Astrocyte (in vitro differentiated cells and primary cell): ENCODE results near the gene MACROH2A1. TPM values are rescaled to one million over a fixed set of nuclear protein-coding genes. Genes with fewer than 3 reads are reported as not detected.

Experiments
- DNase-seq: peaks from one replicate; pipeline ENCODE4 v3.0.0-alpha.2; 2010; ENCODE audit warnings: low read depth
- FAIRE-seq: peaks from 2 replicates; lab custom pipeline; 2011; peaks lifted over from hg19 to GRCh38; lab: Jason Lieb, UNC
- H2AFZ ChIP-seq: 2 replicates; pipeline ENCODE4 v1.6.0; 2012; ENCODE audit warnings: low read depth, low read length, inconsistent platforms
- H3K27ac ChIP-seq: 2 replicates; pipeline ENCODE4 v1.5.1; 2011; ENCODE audit warnings: low read depth, low read length, inconsistent platforms
- H3K27me3 ChIP-seq: 2 replicates; pipeline ENCODE4 v1.6.0; 2011; ENCODE audit warnings: low read length, inconsistent platforms; ENCODE audit not compliant: insufficient read depth
- H3K36me3 ChIP-seq: 2 replicates; pipeline ENCODE4 v1.5.1; 2011; ENCODE audit warnings: low read length, inconsistent platforms; ENCODE audit not compliant: insufficient read depth
- H3K4me1 ChIP-seq: 2 replicates; pipeline ENCODE4 v1.5.1; 2011; ENCODE audit warnings: low read length, inconsistent platforms; ENCODE audit not compliant: insufficient read depth
- H3K4me2 ChIP-seq: 2 replicates; pipeline ENCODE4 v1.6.0; 2012; ENCODE audit warnings: low read length, inconsistent platforms
- H3K4me3 ChIP-seq: 2 replicates; pipeline ENCODE4 v1.5.1; 2011; ENCODE audit warnings: low read depth, mild to moderate bottlenecking, low read length, inconsistent platforms; ENCODE audit not compliant: insufficient read depth
- H3K79me2 ChIP-seq: 2 replicates; pipeline ENCODE4 v1.6.0; 2012; ENCODE audit warnings: mild to moderate bottlenecking, low read length, inconsistent platforms; ENCODE audit not compliant: insufficient read depth
- H3K9ac ChIP-seq: 2 replicates; pipeline ENCODE4 v1.6.0; 2012; ENCODE audit warnings: mild to moderate bottlenecking, low read length, inconsistent platforms
- H3K9me3 ChIP-seq: 2 replicates; pipeline ENCODE4 v1.5.1; 2012; ENCODE audit warnings: low read depth, mild to moderate bottlenecking, low read length, inconsistent platforms; ENCODE audit not compliant: insufficient read depth
- H4K20me1 ChIP-seq: 2 replicates; pipeline ENCODE4 v1.6.0; 2012; ENCODE audit warnings: low read length, inconsistent platforms; ENCODE audit not compliant: insufficient read depth
- H3K27ac Mint-ChIP-seq: one replicate; pipeline ENCODE4 v1.8.0; 2021; ENCODE audit warnings: mild to moderate bottlenecking, mixed read lengths; ENCODE audit not compliant: unreplicated experiment
- H3K27me3 Mint-ChIP-seq: one replicate; pipeline ENCODE4 v1.8.0; 2021; ENCODE audit warnings: low read depth, mixed read lengths; ENCODE audit not compliant: unreplicated experiment
- H3K36me3 Mint-ChIP-seq: one replicate; pipeline ENCODE4 v1.8.0; 2021; ENCODE audit warnings: low read depth, mixed read lengths; ENCODE audit not compliant: unreplicated experiment
- H3K4me1 Mint-ChIP-seq: one replicate; pipeline ENCODE4 v1.8.0; 2021; ENCODE audit warnings: low read depth, mixed read lengths; ENCODE audit not compliant: unreplicated experiment
- H3K4me3 Mint-ChIP-seq: one replicate; pipeline ENCODE4 v1.8.0; 2021; ENCODE audit warnings: mild to moderate bottlenecking, moderate library complexity, mixed read lengths; ENCODE audit not compliant: unreplicated experiment
- H3K9me3 Mint-ChIP-seq: one replicate; pipeline ENCODE4 v1.8.0; 2021; ENCODE audit warnings: mild to moderate bottlenecking, mixed read lengths; ENCODE audit not compliant: unreplicated experiment
- EZH2 ChIP-seq: IDR thresholded peaks from 2 replicates; pipeline ENCODE4 v1.6.1; 2012; ENCODE audit warnings: mild to moderate bottlenecking, low read length, inconsistent platforms; ENCODE audit not compliant: insufficient read depth
- total RNA-seq: library from RNA; stranded (reverse); gene quantifications from 2 replicates; pipeline ENCODE4 v1.2.1, GENCODE V29; 2021
- TF ChIP-seq, protein P1 (sequence below): IDR thresholded peaks from 2 replicates; pipeline ENCODE4 v1.5.1; 2011; ENCODE audit warnings: low read depth, mild to moderate bottlenecking, inconsistent platforms, low read length, moderate library complexity; ENCODE audit not compliant: insufficient read depth

Gene MACROH2A1
- total RNA-seq, 1 donor from 2014 or later = 143 TPM

DNA sequence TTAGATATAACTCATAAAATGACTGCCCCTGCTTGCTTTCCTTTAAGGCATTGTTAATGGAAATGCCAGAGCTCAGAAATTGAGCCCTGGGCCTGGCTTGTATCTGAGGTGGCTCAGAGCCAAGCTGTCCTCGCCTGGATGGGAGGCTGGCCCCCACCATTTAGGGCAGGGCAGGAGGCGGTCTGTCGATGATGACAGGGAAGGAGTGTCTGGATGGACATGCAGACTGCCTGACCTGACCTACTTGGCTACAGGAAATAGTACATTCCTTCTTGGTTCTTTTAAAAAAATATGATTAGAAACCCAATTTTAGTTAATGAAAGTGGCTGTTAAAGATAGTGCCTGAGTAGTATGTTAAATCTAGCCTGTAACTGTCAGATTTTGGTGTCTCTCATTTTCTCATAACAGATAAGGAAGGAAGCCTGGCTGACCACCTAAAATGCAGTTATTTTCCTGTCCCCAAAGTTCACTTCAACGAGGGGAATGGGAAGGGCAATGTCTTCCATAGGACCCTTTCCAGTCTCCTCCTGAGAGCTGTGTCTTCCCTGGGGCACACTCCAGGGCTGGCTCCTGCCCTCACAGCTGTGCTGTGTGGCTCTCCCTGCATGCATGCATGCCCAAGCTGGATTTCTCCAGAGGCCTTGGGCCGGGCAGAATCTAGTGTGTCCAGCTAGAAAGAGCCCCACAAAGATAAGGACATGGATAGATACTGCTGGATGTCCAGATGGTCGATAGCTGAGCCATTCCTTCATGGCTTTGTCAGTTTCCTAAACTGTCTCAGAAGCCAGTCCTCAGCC, 42.3 kb downstream of the MACROH2A1 start:
- H3K79me2 ChIP-seq = peaks cover 5% of the 10 kb centered on the region
- no peak overlapping the region for H3K4me2 ChIP-seq
- Mint-ChIP-seq H3K9me3 (no peaks in the 10 kb centered on the region), H3K27ac (no peak overlapping the region), H3K36me3 (peaks cover 14% of the 10 kb centered on the region), H3K4me1 (peaks cover 26% of the 10 kb centered on the region), H3K4me3 (no peak overlapping the region), H3K27me3 (no peaks in the 10 kb centered on the region)
- H3K4me1 ChIP-seq = peaks cover 36% of the 10 kb centered on the region
- H3K9ac ChIP-seq = no peak overlapping the region
- no peak overlapping the region for H2AFZ ChIP-seq
- TF ChIP-seq EZH2 = no peak
- TF ChIP-seq, protein P1, sequence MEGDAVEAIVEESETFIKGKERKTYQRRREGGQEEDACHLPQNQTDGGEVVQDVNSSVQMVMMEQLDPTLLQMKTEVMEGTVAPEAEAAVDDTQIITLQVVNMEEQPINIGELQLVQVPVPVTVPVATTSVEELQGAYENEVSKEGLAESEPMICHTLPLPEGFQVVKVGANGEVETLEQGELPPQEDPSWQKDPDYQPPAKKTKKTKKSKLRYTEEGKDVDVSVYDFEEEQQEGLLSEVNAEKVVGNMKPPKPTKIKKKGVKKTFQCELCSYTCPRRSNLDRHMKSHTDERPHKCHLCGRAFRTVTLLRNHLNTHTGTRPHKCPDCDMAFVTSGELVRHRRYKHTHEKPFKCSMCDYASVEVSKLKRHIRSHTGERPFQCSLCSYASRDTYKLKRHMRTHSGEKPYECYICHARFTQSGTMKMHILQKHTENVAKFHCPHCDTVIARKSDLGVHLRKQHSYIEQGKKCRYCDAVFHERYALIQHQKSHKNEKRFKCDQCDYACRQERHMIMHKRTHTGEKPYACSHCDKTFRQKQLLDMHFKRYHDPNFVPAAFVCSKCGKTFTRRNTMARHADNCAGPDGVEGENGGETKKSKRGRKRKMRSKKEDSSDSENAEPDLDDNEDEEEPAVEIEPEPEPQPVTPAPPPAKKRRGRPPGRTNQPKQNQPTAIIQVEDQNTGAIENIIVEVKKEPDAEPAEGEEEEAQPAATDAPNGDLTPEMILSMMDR = no peak
- DNase-seq (peak; percentile 54), FAIRE-seq (peak; percentile 39)
- no peaks in the 10 kb centered on the region for H3K9me3 ChIP-seq
- no peak overlapping the region for H3K27ac ChIP-seq
- no peaks in the 10 kb centered on the region for H3K27me3 ChIP-seq
- H4K20me1 ChIP-seq = peaks cover 53% of the 10 kb centered on the region
- peaks cover 36% of the 10 kb centered on the region for H3K36me3 ChIP-seq
- no peak overlapping the region for H3K4me3 ChIP-seq

DNA sequence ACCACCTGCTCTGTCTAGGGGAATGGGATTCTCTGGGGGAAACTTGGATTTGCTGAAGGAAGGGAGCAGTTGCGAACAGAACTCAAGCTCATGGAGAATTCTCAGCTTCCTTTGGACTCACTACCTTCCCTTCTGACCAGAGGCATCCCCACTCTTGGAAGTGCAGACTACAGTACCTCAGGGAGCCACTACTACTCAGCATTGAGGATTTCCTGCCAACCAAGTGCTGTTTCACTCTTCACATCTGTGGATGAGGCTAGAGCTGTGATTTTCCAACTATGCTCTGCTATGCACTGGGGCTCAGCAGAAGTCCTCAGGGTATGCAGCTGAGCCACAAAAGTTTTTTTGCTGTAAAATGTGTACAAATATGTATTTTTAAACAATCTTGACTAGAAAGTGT, 43.9 kb downstream of the MACROH2A1 start:
- Histone ChIP-seq H3K4me1 (peaks cover 36% of the 10 kb centered on the region), H3K27me3 (no peaks in the 10 kb centered on the region), H3K9me3 (no peaks in the 10 kb centered on the region), H3K79me2 (peaks cover 5% of the 10 kb centered on the region), H3K36me3 (peaks cover 33% of the 10 kb centered on the region), H3K27ac (no peak overlapping the region), H4K20me1 (peaks cover 60% of the 10 kb centered on the region), H3K9ac (no peak overlapping the region), H2AFZ (no peak overlapping the region), H3K4me2 (no peak overlapping the region), H3K4me3 (no peak overlapping the region)
- Mint-ChIP-seq H3K27me3 (no peaks in the 10 kb centered on the region), H3K36me3 (peaks cover 14% of the 10 kb centered on the region), H3K9me3 (no peaks in the 10 kb centered on the region), H3K4me1 (peaks cover 26% of the 10 kb centered on the region), H3K4me3 (no peak overlapping the region), H3K27ac (no peak overlapping the region)
- DNase-seq (no peak), FAIRE-seq (peak; percentile 37)
- TF ChIP-seq, protein P1 = no peak
- no peak for TF ChIP-seq EZH2
